ENCODE data around the gene PUSL1. TPM values are rescaled to one million over a fixed set of nuclear protein-coding genes. Genes with fewer than 3 reads are reported as not detected.

The PUSL1 gene
- total RNA-seq, 4 donors from 2014 or later, result 6.2 to 13.1 (median 9.5) TPM

GRCh38 chr1:1327291-1327690, 18.9 kb downstream of the PUSL1 start:
- no peak for DNase-seq
- Histone ChIP-seq H3K4me3 (no peak overlapping the region), H3K27ac (no peak overlapping the region), H3K4me1 (peaks cover 39 to 51% of the 10 kb centered on the region in 2 donors), H3K9me3 (no peaks in the 10 kb centered on the region), H3K27me3 (no peaks in the 10 kb centered on the region), H3K36me3 (peaks cover 0 to 9% of the 10 kb centered on the region in 2 donors)
- TF ChIP-seq POLR2A (IDR thresholded peaks at IDR 0.05), result no peak
- TF ChIP-seq, protein P1, sequence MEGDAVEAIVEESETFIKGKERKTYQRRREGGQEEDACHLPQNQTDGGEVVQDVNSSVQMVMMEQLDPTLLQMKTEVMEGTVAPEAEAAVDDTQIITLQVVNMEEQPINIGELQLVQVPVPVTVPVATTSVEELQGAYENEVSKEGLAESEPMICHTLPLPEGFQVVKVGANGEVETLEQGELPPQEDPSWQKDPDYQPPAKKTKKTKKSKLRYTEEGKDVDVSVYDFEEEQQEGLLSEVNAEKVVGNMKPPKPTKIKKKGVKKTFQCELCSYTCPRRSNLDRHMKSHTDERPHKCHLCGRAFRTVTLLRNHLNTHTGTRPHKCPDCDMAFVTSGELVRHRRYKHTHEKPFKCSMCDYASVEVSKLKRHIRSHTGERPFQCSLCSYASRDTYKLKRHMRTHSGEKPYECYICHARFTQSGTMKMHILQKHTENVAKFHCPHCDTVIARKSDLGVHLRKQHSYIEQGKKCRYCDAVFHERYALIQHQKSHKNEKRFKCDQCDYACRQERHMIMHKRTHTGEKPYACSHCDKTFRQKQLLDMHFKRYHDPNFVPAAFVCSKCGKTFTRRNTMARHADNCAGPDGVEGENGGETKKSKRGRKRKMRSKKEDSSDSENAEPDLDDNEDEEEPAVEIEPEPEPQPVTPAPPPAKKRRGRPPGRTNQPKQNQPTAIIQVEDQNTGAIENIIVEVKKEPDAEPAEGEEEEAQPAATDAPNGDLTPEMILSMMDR (IDR thresholded peaks at IDR 0.05 in 4 of 5, conservative IDR thresholded peaks at IDR 0.05 in 1 of 5), result no peak
- ATAC-seq, result no peak
- intact Hi-C loops (cut with DNase I; ENCODE audit: low total_unique reads), result no loop called here
- in situ Hi-C loops (cut with MboI; ENCODE audit: low sequenced_read_pairs in 4 of 4), result no loop called here

DNA sequence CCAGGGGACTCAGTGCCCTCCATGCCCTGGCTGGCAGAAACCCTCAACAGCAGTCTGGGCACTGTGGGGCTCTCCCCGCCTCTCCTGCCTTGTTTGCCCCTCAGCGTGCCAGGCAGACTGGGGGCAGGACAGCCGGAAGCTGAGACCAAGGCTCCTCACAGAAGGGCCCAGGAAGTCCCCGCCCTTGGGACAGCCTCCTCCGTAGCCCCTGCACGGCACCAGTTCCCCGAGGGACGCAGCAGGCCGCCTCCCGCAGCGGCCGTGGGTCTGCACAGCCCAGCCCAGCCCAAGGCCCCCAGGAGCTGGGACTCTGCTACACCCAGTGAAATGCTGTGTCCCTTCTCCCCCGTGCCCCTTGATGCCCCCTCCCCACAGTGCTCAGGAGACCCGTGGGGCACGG, 19.9 kb downstream of the PUSL1 start:
- intact Hi-C loops (cut with DNase I; ENCODE audit: low total_unique reads) (no loop called here), in situ Hi-C loops (cut with MboI; ENCODE audit: low sequenced_read_pairs in 4 of 4) (no loop called here)
- ATAC-seq (no peak), DNase-seq (no peak)
- TF ChIP-seq POLR2A (IDR thresholded peaks at IDR 0.05), result no peak
- Histone ChIP-seq H3K27ac (no peak overlapping the region), H3K4me3 (no peak overlapping the region), H3K27me3 (no peaks in the 10 kb centered on the region), H3K9me3 (no peaks in the 10 kb centered on the region), H3K4me1 (peaks cover 40 to 46% of the 10 kb centered on the region in 2 donors), H3K36me3 (peaks cover 0 to 9% of the 10 kb centered on the region in 2 donors)

- ATAC-seq, result no peak
- in situ Hi-C loops (cut with MboI; ENCODE audit: low sequenced_read_pairs in 4 of 4) (no loop called here), intact Hi-C loops (cut with DNase I; ENCODE audit: low total_unique reads) (no loop called here)
- DNase-seq, result no peak
- Histone ChIP-seq H3K4me3 (no peak overlapping the region), H3K36me3 (peaks cover 0 to 9% of the 10 kb centered on the region in 2 donors), H3K27ac (no peak overlapping the region), H3K4me1 (peaks cover 37 to 49% of the 10 kb centered on the region in 2 donors), H3K9me3 (no peaks in the 10 kb centered on the region), H3K27me3 (no peaks in the 10 kb centered on the region)
- TF ChIP-seq, protein P1 (IDR thresholded peaks at IDR 0.05 in 4 of 5, conservative IDR thresholded peaks at IDR 0.05 in 1 of 5), result no peak
- no peak for TF ChIP-seq POLR2A (IDR thresholded peaks at IDR 0.05)
These were observed 21.2 kb downstream of the PUSL1 start for GRCh38 chr1:1329304-1330210.

DNA sequence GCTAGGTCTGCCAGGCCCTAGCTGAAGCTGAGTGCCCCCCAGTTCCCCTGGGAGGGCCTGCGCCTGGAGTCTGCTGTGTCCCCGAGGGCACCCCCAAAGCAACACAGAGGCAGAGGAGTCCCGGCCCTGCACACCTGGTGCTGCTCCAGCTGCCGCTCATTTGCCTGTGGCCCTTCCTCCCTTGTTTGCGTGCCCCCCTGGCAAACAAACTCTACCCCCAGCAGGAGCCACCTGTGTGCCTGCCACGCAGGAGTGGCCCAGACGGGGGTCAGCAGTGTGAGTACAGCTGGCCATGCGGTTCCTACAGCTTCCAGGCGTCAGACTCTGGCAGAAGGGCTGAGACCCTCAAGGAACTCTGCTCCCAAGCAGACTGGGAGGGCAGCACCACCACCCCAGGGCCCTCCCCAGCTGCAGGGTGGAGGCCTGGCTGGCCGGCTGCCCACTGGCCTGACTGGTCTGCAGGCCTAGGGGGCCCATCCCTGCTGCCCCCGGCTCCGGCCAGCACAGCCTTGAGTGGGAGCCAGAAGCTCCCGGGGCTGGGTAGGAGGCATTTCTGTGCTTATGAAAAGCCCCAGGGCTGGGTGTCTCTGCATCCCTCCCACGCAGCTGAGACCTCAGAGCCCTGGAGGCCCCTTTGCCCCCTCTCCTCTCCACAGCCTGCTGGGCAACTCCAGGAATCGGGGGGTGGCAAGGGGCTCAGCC, 22.1 kb downstream of the PUSL1 start:
- DNase-seq, result no peak
- Histone ChIP-seq H3K4me1 (peaks cover 34 to 42% of the 10 kb centered on the region in 2 donors), H3K27me3 (no peaks in the 10 kb centered on the region), H3K36me3 (peaks cover 0 to 9% of the 10 kb centered on the region in 2 donors), H3K9me3 (no peaks in the 10 kb centered on the region), H3K4me3 (no peak overlapping the region), H3K27ac (no peak overlapping the region)
- ATAC-seq, result no peak
- no peak for TF ChIP-seq POLR2A (IDR thresholded peaks at IDR 0.05)
- TF ChIP-seq, protein P1 (IDR thresholded peaks at IDR 0.05 in 4 of 5, conservative IDR thresholded peaks at IDR 0.05 in 1 of 5), result no peak
- intact Hi-C loops (cut with DNase I; ENCODE audit: low total_unique reads) (no loop called here), in situ Hi-C loops (cut with MboI; ENCODE audit: low sequenced_read_pairs in 4 of 4) (no loop called here)
